ENCODE data around the gene OR6C1.
"Not testable (repeated sequence)": the region's sequence is repeated elsewhere in the genome, so short reads cannot be mapped to it uniquely, and the experiment has no call there.

The OR6C1 gene

GRCh38 chr12:55314043-55314442 is at the start of gene OR6C1:
TSS of gene OR6C1 (plus strand) at chr12:55314343. CDS start at chr12:55320600, 6,257 bp downstream.
- DNase-seq: no peak

DNA sequence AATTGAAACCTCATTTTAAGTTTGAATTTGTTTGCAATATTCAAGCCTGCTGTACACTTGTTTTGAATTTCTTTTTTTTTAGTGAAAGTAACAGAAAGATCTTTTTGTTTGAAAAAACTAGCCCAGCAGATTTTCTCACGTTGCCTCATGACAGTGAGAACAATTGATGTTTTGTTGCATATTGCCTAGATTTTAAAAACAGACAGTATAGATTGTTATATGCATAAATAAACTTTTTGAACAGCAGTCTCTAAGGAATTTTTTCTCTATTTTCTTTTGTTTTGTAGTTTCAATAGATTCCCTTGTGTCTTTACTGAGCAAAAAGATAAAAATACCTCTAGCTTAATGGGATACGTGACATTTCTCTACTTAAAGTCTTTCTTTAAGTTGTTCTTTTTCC is 33.2 kb upstream of the OR6C1 start:
- no peak for DNase-seq

GRCh38 chr12:55289999-55290398 is 24.1 kb upstream of the OR6C1 start:
- no peak for DNase-seq

GRCh38 chr12:55296469-55296868 is 17.7 kb upstream of the OR6C1 start, which contains the start of gene OR6C6:
TSS of gene OR6C6 (minus strand) at chr12:55296569. CDS start at chr12:55295232, 1,337 bp downstream.
- no peak for DNase-seq

DNA sequence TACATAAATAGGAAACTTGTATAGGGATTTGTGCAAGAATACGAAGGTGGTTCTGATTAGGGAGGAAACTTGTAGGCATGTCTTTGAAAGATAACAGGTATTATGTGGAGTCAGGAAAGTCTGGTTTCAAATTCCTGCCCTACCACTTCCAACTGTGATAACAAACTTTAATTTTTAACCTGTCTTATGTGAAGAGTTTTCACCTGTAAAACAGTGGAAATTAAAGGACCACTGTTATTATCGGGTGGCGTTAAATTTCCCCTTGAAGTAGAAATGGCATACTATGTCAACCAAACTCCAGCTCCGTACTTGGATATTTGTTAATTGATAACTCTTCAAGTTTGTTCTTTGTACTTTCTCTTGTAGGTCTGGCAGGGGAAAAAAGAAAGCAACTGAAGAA is 6.1 kb downstream of the OR6C1 start:
- DNase-seq: no peak

DNA sequence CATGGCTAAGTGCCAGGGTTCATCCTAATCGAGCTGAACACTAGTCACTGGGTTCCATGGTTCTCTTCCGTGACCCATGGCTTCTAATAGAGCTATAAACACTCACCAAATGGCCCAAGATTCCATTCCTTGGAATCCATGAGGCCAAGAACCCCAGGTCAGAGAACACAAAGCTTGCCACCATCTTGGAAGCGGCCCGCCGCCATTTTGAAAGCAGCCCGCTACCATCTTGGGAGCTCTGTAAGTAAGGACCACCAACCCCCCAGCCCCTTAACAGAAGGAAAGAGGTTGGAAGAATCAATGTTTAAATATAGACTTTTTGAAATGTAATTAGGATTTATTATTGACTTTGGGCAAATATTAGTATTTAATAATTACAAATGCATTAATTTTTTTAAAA is 11.7 kb downstream of the OR6C1 start:
- DNase-seq: not testable (repeated sequence)

DNA sequence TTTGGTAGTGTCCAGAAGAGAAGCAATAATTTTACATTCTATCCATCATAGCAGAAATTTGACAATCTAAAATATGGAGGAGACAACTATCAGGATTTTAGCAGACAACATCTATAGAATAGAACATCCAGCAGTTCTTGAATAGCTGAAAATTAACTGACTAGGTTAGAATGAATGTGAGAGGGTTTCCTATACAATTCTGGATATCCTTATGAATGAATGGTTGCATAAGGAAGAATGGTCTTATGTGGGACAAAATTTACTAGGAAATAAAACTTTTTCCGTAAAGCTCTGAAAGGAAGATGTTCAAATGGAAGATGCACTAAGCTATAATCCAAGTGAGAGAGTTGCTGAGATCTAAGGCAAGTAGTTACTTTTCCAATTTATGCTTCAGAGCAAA is 16.3 kb downstream of the OR6C1 start, which contains the start of gene OR6C3:
Gene OR6C3, plus strand, starts transcription at position 301 of the 400 bp plus-strand sequence. CDS start 955 bp downstream, outside the sequence.
- DNase-seq: no peak

DNA sequence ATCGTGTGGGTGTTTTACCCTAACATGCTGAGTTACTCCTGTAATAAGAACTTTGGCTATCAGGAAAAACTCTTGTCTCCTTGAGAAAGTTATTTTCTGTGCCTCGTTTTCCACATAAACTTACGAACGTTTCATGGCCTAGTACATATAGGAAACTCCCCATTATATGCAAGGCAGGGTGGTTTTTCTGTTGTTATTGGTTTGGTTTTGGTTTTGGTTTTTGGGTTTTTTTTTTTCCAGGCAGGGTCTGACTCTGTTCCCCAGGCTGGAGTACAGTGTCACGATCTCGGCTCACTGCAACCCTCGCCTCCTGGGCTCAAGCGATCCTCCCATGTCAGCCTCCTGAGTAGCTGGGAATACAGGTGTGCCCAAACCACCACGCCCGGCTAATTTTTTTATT is 21.9 kb downstream of the OR6C1 start:
- DNase-seq: no peak

GRCh38 chr12:55355338-55355737 is 41.2 kb downstream of the OR6C1 start:
- not testable (repeated sequence) for DNase-seq

- no peak for DNase-seq
These were observed 48.5 kb downstream of the OR6C1 start, which contains the start of gene OR6C75 for GRCh38 chr12:55362675-55363074. TSS of gene OR6C75 (plus strand) at chr12:55362975. CDS start at chr12:55365111, 2,136 bp downstream.

DNA sequence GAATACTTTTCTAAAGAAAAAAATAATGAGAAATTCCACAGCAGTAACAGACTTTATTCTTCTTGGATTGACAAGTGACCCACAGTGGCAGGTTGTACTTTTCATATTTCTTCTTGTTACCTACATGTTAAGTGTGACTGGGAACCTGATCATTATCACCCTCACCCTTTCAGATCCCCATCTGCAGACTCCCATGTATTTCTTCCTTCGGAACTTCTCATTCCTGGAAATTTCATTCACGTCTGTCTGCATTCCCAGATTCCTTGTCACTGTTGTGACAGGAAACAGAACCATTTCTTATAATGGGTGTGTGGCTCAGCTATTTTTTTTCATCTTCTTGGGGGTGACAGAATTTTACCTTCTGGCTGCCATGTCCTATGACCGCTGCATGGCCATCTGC is 50.9 kb downstream of the OR6C1 start:
- no peak for DNase-seq

Measured in left hindlimb (tissue), 1 donor.